UCSD-AML1 (cell line): ENCODE measurements around the gene NSUN4.
"Not testable (repeated sequence)": the region's sequence is repeated elsewhere in the genome, so short reads cannot be mapped to it uniquely, and the experiment has no call there.

Source experiments
- DNase-seq: peaks from one replicate; lab custom pipeline; 2025; ENCODE audit not compliant: unreplicated experiment; lab: John Stamatoyannopoulos, UW

The NSUN4 gene

DNA sequence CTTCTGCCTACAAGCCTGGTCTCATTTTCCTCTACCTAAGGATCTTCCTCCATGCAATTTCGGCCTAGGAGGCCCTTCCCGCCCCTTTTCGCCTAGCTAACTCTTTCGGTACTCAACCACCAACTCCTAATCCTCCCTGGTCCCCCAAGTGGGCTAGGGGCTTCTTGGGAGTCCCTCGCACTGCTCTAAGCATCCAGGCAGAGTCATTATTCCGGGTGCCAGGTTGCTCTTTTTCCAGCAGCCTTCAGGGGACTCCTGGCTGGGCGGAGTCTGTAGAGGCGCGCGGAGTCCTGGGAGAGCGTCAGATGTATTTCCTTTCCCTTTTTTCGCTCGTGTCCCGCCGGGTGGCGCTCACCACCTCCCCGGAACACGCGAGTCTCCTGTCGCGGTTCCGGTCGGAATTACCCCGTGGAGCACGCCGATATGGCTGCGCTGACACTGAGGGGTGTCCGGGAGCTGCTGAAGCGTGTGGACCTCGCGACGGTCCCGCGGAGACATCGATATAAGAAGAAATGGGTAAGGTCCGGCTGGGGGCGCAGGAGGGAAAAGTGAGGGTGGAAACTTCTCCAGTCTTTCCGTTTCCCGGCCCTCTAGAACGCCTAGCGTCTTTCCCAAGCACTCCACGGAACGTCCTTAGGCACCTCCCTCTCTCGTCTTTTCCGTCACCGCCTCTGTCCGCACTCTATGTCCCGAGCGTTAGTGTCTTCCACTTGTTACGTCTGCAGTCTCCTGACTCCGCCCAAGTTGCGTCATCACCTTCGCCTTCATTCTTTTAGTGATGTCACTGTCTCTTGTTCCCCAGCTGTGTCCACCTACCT lies at the start of gene NSUN4:
TSS of gene NSUN4 (plus strand) at position 404 of the 818 bp plus-strand sequence. CDS start at position 424, 20 bp downstream.
- peak; percentile 94 for DNase-seq

DNA sequence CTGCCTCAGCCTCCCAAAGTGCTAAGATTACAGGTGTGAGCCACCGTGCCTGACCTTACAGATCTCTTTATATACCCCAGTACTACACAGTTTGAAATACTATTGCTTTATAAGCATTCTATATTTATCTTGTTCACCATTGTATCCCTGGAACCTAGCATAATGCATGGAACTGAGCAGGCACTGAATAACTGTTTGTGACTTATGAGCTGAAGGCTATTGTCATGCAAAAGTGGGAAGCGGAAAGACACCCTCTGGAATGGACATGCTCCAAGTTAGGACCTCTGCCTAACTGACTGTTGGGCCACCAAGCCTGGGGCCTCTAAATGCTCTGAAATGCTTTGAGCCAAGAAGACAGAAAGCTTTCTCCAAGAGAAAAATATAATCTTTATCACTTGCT lies 45.3 kb upstream of the NSUN4 start:
- no peak for DNase-seq

DNA sequence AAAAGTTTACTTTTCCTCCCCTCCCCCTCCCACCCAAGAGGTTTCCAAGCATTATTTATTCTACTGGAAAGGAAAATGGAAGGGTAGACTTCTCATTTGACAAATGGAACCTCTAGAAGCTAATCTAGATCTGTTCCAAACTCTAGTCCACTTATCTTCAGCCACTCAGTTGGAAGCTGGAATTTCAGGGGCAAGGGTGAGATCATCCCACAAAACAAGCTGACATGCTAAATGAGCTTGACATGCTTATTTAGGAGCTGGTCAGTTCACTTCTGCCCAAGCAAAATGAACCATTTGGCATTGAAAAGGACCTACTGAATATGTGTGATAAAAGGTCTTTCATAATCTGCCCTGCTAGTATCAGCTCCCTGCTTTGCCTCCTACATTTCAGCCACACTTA lies 42.2 kb upstream of the NSUN4 start:
- no peak for DNase-seq

DNA sequence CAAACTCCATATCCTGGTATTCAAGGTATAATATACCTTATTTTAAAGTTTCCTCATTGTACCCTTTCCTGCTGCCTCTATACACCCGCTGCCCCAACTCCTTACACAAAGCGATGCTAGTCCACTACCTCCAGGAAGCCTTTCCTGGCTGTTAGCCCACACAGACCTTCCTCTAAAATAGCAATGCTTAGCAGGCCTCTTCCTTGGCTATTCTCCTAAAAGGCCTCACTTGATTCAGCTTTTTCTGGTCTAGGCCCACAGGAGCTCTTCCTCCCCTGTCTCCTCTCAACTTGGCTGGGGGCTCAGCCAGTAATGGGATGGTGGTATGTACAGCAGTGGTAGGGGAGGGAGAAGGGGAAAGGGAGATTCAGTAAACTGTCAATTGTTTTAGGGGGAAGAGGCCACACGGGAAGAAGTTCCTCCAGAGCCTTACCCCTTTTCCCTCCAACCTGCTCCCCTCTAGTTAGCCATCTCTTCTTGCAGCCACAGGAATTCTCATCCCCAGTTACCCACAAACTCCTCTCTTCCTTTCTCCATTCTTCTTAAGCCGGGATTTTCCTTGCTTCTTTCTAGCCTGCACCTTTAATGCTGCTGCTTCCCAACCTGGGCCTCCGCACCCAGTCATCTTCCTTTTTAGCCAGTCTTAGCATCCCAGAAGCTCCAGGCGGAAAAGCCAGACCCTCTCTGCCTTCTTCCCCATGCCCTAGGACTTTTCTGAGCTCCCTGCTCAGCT lies 39.8 kb upstream of the NSUN4 start:
- DNase-seq, result peak; percentile 27

DNA sequence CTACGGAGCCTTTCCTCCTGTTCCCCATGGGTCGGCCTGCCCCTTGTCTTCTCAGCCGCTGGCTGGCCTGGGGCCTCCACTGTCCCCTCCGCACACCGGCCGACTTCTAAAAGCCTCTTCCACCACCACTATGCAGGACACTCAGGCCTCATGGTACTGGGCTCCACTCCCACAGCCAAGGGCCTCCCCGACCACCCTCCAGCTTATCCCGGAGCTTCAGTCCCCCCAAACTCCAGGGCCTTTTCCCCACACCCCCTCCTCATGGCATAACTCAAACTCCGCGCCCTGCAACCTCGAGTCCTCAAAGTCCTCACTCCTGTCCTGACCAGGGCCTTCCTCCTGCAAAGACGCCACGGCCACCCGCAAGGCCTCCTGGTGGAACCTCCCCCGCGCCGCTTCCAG lies 39.2 kb upstream of the NSUN4 start:
- no peak for DNase-seq

DNA sequence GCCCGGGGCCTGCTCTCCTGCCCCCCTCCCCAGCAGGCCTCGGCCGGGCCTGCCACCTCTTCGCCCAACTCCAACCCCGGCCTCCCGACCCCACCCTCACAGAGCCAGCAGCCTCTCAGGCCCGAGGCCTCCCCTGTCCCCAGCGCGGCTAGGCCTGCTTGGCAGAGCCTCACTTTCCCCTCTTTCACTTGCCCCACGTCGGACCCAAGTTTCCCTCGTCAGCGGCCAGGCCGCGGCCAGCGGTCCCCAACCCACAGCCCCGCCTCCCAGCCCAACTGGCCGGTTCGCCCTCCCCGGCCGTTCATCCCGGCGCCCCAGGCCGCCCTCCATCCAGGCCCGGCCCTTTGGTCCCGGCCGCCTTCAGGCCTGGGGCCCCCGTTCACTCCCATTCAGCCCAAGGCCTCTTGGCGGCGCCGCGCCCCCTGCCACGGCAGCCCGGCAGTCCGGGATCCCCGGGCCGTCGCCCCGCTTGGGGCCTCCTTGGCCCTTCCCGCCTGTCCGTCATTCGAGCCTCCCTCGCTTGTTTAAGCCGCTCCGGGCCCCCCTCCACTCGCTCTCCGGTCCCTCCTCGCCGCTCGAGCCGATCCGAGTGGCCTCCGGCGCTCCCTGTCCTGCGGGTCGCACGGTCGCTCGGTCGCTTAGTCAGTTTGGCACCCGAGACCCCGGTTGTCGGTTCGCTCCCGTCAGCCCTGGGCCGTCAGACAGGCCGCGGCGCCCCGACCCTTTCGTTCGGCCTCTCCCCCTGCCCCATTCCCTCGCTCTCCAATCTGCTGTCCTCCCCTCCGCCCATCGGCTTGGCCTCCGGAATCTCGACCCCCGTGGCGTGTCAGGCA lies 38.6 kb upstream of the NSUN4 start:
- peak; percentile 75 for DNase-seq

DNA sequence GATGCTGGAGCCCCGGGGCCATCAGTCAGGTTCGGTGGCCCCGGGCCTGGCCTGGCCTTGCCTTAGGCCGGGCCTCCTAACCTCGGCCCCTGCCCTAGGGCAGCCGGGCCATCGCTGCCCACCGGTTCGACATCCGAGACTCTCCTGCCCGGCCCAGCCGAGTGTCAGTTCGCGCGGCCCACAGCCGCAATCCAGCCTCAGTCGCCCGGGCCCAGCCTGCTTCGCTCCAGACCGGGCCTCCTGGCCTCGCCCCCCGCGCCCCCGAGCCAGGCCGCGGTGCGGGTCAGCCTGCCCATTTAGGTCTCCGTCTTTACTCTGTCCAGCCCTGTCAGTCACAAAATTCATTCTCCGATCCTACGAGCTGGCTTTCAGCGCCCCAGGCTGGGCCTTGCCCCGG lies 38.0 kb upstream of the NSUN4 start:
- peak; percentile 68 for DNase-seq

DNA sequence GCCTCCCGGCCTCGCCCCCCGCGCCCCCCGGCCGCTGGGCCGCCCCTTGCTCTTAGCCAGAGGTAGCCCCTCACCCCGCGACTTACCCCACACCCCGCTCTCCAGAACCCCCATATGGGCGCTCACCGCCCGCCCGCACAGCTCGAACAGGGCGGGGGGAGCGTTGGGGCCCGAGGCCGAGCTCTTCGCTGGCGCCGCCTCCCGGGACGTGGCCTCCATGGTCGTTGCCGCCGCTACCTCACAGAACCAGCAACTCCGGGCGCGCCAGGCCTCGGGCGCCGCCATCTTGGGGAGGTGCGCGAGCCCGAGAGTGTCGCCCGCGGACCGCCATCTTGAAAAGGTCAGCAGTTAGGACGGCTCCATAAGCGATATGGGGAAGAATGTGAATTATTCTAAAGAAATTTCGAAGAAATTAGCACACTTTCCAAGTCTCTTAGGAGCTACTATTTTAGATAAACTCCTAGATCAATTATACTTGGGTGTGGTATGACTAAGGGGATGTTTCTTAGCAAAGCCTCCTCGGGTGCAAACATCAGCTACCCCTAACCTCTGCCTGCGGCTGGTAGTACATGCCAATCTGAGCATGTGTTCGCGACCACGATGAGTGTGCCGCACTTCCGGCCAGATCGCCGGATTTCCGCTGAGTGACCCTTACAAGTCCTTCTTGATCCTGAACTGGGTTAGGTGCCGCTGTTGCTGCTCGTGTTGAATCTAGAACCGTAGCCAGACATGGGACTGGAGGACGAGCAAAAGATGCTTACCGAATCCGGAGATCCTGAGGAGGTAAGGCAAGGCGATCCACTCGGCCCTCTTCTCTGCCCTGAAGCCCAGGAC lies 37.4 kb upstream of the NSUN4 start, which contains the start of the genes LRRC41 and UQCRH:
TSS of gene LRRC41 (minus strand) at position 579 of the 834 bp plus-strand sequence. CDS start at position 285, 294 bp downstream.
TSS of gene UQCRH (plus strand) at position 661 of the 834 bp plus-strand sequence. CDS start at position 730, 69 bp downstream.
- DNase-seq, result peak; percentile 93

DNA sequence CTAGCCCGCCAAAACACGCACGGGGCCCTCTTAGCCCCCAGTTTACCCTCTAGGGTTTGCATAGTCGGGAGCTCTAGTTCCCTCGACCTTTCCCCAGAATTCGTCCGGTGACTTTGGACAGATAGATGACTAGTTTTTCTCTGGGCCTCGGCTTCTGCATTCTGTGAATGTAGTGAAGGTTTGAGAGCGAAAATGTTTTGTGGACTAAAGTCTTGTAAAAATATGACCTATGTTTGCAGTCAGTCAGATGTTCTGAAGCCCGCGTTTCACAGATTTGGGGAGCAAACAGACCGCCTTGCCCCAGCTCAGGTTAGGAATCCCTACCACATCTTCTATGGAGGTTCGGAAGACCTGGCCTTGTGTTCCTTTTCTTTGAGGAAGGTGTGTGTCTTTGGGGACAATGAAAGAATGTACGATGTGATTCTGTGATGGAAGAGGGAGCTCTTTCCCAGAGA lies 36.7 kb upstream of the NSUN4 start:
- DNase-seq, result no peak

DNA sequence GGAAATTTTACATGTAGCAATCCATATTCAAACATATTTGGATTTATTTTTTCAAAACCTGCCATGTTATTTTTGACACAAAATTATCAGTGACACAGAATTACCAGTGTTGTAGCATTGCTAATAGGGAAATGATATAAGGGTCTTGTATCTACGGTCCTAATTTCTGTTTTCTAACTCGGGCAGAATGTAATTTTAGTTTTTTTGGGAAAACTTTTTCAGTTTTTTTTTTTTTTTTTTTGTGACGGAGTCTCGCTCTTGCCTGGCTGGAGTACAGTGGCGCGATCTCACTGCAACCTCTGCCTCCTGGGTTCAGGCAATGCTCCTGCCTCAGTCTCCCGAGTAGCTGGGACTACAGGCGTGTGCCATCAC lies 34.5 kb upstream of the NSUN4 start:
- DNase-seq, result no peak

DNA sequence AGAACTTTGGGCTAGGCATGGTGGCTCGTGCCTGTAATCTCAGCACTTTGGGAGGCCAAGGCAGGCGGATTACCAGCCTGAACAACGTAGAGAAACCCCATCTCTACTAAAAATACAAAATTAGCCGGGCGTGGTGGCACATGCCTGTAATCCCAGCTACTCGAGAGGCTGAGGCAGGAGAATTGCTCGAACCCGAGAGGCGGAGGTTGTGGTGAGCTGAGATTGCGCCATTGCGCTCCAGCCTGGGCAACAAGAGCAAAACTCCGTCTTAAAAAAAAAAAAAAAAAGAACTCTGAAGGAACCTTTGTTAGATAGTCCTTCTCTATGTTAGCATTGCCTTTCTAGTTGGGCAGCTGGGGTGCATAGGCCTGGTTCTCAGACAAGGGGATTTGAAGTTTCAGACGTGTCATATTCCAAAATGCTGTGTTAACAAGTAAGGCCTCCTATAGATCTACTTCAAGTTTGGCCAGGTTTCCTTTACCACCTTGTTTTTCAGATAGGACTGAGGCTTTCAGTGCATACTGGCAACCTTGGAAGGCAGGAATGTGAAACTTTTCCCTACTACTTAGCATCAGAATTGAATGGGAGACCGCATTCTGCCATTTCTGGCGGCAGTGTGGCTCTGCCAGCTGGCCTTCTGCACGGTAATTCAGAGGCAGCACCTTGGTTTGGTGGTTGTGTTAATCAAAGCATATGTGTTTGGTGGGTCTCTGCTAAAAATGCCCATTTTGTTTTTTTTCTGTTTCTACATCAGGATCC lies 31.0 kb upstream of the NSUN4 start:
- no peak for DNase-seq

DNA sequence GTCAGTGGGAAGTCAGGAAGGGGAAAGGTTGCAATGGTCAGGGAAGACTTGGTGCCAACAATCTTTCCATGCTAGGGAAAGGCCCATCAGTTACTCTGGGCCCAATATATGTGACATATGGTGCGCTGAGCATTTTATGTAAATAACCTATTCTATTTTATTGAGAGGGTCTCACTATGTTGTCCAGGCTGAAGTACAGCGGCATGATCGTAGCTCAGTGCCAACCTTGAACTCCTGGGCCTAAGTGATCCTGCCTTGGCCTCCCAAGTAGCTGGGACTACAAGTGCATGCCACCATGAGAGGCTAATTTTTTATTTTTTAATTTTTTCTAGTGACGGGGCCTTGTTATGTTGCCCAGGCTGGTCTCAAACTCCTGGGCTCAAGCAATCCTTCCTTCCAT lies 30.3 kb upstream of the NSUN4 start:
- DNase-seq, result no peak

DNA sequence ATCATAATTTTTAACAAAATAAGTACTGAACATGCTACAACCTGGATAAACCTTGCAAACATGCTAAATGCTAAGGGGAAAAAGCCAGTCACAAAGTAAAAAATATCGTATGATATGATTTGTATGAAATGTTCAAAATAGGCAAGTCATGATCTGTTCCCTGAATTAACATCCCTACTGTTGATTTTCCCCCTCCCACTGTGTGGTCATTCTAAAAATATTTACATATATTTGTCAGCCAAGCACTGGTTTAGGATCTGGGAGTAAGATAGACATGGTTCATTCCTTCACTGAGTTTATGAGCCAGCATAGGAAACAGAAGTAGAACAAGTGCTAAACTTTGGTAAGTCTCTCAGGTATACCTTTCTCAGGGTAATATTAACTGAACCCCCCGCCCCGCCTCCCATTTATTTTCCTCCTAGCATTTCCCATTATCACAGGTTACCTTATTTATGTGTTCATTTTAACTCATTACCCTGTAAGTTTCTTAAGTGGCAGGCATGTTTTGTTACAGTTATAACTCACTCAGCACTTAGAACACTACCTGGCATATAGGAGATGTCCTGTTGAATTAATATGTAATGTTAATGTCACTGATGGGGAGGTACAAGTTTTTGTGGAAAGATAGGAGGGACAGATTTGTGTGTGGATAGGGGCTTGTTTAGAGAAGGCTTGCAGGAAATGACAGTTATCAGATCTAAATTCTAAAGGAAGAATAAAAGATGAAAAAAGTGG lies 24.8 kb upstream of the NSUN4 start:
- DNase-seq, result no peak

DNA sequence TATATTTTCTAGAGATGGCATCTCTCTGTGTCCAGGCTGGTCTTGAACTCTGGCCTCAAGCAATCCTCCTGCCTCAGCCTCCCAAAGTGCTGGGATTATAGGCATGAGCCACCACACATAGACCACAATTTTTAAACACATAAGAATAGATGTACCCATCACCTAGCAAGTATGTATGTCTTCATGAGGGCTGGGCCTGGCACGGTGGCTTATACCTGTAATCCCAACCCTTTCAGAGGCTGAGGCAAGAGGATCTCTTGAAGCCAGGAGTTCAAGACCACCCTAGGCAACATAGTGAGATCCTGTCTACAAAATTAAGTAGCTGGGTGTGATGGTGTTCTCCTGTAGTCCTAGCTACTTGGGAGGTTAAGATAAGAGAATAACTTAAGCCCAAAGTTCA lies 23.3 kb upstream of the NSUN4 start:
- DNase-seq, result no peak

DNA sequence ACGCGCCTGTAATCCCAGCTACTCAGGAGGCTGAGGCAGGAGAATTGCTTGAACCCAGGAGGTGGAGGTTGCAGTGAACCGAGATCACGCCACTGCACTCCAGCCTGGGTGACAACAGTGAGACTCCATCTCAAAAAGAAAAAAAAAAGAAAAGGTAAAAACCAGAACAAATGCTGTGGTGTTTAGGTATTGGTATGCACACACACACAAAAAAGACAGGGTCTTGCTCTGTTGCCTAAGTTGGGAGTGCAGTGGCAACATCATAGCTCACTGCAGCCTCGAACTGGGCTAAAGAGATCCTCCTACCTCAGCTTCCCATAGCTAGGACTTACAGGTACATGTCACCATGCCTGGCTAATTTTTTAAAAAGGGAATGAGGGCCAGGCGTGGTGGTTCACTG lies 21.3 kb upstream of the NSUN4 start:
- DNase-seq, result not testable (repeated sequence)

DNA sequence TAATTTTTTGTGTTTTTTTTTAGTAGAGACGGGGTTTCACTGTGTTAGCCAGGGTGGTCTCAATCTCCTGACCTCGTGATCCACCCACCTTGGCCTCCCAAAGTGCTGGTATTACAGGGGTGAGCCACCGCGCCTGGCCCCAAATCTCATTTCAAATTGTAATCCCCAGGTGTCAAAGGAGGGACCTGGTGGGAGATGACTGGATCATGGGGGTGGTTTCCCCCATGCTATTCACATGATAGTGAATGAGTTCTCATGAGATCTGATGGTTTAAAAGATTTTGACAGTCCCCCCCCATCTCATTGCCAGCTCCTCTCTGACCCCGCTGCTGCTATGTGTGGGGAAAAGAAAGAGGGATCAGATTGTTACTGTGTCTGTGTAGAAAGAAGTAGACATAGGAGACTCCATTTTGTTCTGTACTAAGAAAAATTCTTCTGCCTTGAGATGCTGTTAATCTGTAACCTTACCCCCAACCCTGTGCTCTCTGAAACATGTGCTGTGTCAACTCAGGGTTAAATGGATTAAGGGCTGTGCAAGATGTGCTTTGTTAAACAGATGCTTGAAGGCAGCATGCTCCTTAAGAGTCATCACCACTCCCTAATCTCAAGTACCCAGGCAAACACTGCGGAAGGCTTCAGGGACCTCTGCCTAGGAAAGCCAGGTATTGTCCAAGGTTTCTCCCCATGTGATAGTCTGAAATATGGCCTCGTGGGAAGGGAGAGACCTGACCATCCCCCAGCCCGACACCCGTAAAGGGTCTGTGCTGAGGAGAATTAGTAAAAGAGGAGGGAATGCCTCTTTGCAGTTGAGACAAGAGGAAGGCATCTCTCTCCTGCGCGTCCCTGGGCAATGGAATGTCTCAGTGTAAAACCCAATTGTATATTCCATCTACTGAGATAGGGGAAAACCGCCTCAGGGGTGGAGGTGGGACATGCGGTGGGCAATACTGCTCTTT lies 20.4 kb upstream of the NSUN4 start:
- not testable (repeated sequence) for DNase-seq

DNA sequence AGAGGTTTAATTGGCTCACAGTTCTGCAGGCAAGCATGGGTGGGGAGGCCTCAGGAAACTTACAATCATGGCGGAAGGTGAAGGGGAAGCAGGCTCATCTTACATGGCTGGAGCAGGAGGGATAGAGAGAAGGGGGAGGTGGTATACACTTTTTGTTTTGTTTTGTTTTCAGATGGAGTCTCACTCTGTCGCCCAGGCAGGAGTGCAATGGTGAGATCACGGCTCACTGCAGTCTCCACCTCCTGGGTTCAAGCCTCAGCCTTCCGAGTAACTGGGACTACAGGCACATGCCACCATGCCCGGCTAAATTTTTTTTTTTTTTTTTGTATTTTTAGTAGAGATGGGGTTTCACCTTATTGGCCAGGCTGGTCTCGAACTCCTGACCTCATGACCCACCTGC lies 18.4 kb upstream of the NSUN4 start:
- DNase-seq, result not testable (repeated sequence)
